ENCODE data around the gene DHX38.

- TF ChIP-seq GATA2 (IDR thresholded peaks at IDR 0.05; ENCODE audit: low read depth, low read length) (no peak), GATA3 (IDR thresholded peaks at IDR 0.05; ENCODE audit: low read depth, low read length) (no peak)
Measured at GRCh38 chr16:72066747-72067146, 26.9 kb upstream of the DHX38 start.

Measured in SH-SY5Y (cell line).